Vagina (tissue), 2 donors: ENCODE data around the gene DSC1.

Experiments
- CTCF ChIP-seq, 3 experiments: fragments of 450-650 bp in 2 of 3; fragments of 200-600 bp in 1 of 3; sonication (generic) in 1 of 3; IDR thresholded peaks; one replicate each; pipeline ENCODE4 v1.5.1; 2017 to 2019; ENCODE audit warnings: antibody characterized with exemption in 3 of 3, mild to moderate bottlenecking in 2 of 3, moderate library complexity in 2 of 3
- POLR2A ChIP-seq, 2 donors: fragments of 450-650 bp; IDR thresholded peaks; one replicate each; pipeline ENCODE4 v1.6.1; 2017; ENCODE audit warnings: antibody characterized with exemption in 2 of 2, mild to moderate bottlenecking in 2 of 2, moderate library complexity in 2 of 2
- POLR2AphosphoS5 ChIP-seq, 2 donors: sonication (generic); formaldehyde crosslinking; IDR thresholded peaks; one replicate each; pipeline ENCODE4 v1.9.0; 2017; ENCODE audit warnings: antibody characterized with exemption in 2 of 2, mild to moderate bottlenecking in 2 of 2, low read depth in 1 of 2; ENCODE audit not compliant: insufficient read depth in 1 of 2

DNA sequence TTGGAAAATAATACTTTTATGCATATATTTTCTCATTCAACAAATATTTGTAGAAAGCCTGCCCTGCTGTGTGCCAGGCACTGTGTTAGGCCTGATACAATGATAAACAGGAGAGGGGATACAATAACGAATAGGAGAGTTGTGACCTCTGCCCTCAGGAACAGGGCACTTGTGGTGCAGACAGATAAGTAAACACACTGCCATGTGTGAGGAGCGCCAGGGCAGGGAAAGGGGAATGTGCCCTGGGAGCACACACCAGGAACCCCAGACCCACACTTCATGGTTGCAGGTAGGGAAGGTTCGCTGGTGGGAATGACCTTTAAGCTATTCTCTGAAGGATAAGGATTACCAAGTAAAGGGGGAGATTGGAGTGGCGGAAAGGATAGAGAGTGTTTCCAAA, 42.2 kb upstream of the DSC1 start:
- TF ChIP-seq CTCF (IDR thresholded peaks at IDR 0.05) (no peak), POLR2A (IDR thresholded peaks at IDR 0.05) (no peak), POLR2AphosphoS5 (IDR thresholded peaks at IDR 0.05; ENCODE audit: insufficient read depth in 1 of 2, low read depth in 1 of 2) (no peak)
